CD4-positive, alpha-beta T cell (primary cell): ENCODE measurements around the gene ECHS1. TPM values are rescaled to one million over a fixed set of nuclear protein-coding genes. Genes with fewer than 3 reads are reported as not detected.

Source experiments
- ATAC-seq: fragments of 200-7000 bp; cut with Tn5 transposase; one replicate; pipeline ENCODE4 v1.10.0; 2022; ENCODE audit warnings: mild to moderate bottlenecking; ENCODE audit not compliant: poor library complexity
- CTCF ChIA-PET: fragments of 350-600 bp; sonication (Branson Sonifier 250); formaldehyde crosslinking; loops from one replicate; lab custom pipeline; 2021; ENCODE audit warnings: antibody characterized with exemption, inconsistent platforms; lab: Charles Lee
- POLR2A ChIA-PET: fragments of 350-600 bp; sonication (Branson Sonifier 250); formaldehyde crosslinking; loops from one replicate; lab custom pipeline; 2021; ENCODE audit warnings: antibody characterized with exemption, inconsistent platforms; lab: Charles Lee
- DNase-seq, 14 experiments: peaks; one replicate each; pipeline ENCODE4 v3.0.0-alpha.2; 2013 to 2020; ENCODE audit warnings: mixed read lengths in 2 of 14
- H3K27ac ChIP-seq, 2 donors: one replicate each; pipeline versions ENCODE4 v1.5.1 to v1.7.0; 2013; ENCODE audit warnings: low read length in 2 of 2, low read depth in 1 of 2, mild to moderate bottlenecking in 1 of 2
- H3K27me3 ChIP-seq, 2 experiments: 1 replicate in 1 of 2; 2 replicates in 1 of 2; pipeline versions ENCODE4 v1.6.1 to v1.7.0; 2013; ENCODE audit warnings: low read length in 2 of 2, control low read depth in 1 of 2, mild to moderate bottlenecking in 1 of 2, moderate library complexity in 1 of 2; ENCODE audit not compliant: insufficient read depth in 2 of 2, control insufficient read depth in 1 of 2
- H3K36me3 ChIP-seq: one replicate; pipeline ENCODE4 v1.6.1; 2013; ENCODE audit warnings: low read length, control low read depth; ENCODE audit not compliant: insufficient read depth
- H3K4me1 ChIP-seq: one replicate; pipeline ENCODE4 v1.6.1; 2013; ENCODE audit warnings: low read length, control low read depth; ENCODE audit not compliant: insufficient read depth
- H3K4me3 ChIP-seq: one replicate; pipeline ENCODE4 v1.5.1; 2013; ENCODE audit warnings: mild to moderate bottlenecking, low read length, moderate library complexity
- H3K9me3 ChIP-seq, 2 experiments: 1 replicate in 1 of 2; 2 replicates in 1 of 2; pipeline versions ENCODE4 v1.6.1 to v1.7.0; 2013; ENCODE audit warnings: low read length in 2 of 2, mild to moderate bottlenecking in 2 of 2, control low read depth in 1 of 2, moderate library complexity in 1 of 2; ENCODE audit not compliant: control insufficient read depth in 1 of 2, insufficient read depth in 1 of 2
- H3K27ac Mint-ChIP-seq: one replicate; pipeline ENCODE4 v1.8.0; 2020; ENCODE audit warnings: mixed read lengths
- H3K27me3 Mint-ChIP-seq: one replicate; pipeline ENCODE4 v1.8.0; 2021; ENCODE audit warnings: mixed read lengths
- H3K36me3 Mint-ChIP-seq: one replicate; pipeline ENCODE4 v1.8.0; 2021; ENCODE audit warnings: low read depth, mixed read lengths
- H3K4me1 Mint-ChIP-seq: one replicate; pipeline ENCODE4 v1.8.0; 2021; ENCODE audit warnings: low read depth, mixed read lengths
- H3K4me3 Mint-ChIP-seq: one replicate; pipeline ENCODE4 v1.8.0; 2020; ENCODE audit warnings: mild to moderate bottlenecking, mixed read lengths
- H3K9me3 Mint-ChIP-seq: one replicate; pipeline ENCODE4 v1.8.0; 2020; ENCODE audit warnings: mixed read lengths
- intact Hi-C, 2 experiments: fragments of 100-400 bp; cut with DNase I in 1 of 2; cut with micrococcal nuclease in 1 of 2; formaldehyde crosslinking; loops; one replicate each; pipeline versions ENCODE4 v1.15.1 to v1.9.0; 2023 to 2025; cut with DNase I, micrococcal nuclease
- total RNA-seq, 174 experiments: library from RNA in 2 of 174; stranded (reverse) in 2 of 174; gene quantifications; one replicate each; pipeline ENCODE4 v1.2.3 and lab custom pipeline; 2021 to 2026
- TF ChIP-seq, protein P1 (sequence below): fragments of 200-600 bp; IDR thresholded peaks from one replicate; pipeline ENCODE4 v1.8.0; 2022; ENCODE audit warnings: antibody characterized with exemption, mild to moderate bottlenecking

The ECHS1 gene
- total RNA-seq, 2 experiments from 2014 or later, result 7.6 to 8.3 TPM

DNA sequence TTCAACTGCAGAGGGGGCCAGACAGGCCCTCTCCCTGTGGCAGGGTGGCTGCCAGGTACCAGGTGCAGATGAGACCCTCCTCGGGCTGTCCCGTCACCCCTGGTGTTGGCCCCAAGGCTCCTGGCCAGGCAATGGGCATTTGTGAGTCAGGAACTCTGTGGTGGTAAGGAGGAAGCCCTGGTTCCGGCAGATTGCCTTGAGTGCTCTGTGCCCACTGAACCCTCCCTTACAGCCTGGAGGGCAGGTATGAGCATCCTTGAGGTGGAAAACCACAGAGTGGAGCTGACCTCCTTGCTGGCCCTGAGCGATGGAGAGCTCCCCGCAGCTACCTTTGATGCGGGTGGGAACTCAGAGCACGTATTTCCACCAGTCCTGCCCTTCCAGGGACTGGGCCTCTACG is 7.9 kb upstream of the ECHS1 start:
- CTCF ChIA-PET, result no interaction called here
- Mint-ChIP-seq H3K4me1 (peaks cover 4% of the 10 kb centered on the region), H3K27me3 (no peaks in the 10 kb centered on the region), H3K4me3 (peak overlapping the region; percentile 73), H3K9me3 (no peaks in the 10 kb centered on the region), H3K27ac (no peak overlapping the region), H3K36me3 (no peaks in the 10 kb centered on the region)
- no peaks in the 10 kb centered on the region for H3K9me3 ChIP-seq
- no peak for ATAC-seq
- peak in 1 of 14 experiments; percentile 24 for DNase-seq
- H3K27me3 ChIP-seq, result no peaks in the 10 kb centered on the region
- POLR2A ChIA-PET, result no interaction called here
- intact Hi-C loops, result loop anchor here in 1 of 2 experiments (1.0 kb wide), 1 partner anchor 11 kb away; no protein-coding TSS in a partner anchor
- TF ChIP-seq, protein P1, sequence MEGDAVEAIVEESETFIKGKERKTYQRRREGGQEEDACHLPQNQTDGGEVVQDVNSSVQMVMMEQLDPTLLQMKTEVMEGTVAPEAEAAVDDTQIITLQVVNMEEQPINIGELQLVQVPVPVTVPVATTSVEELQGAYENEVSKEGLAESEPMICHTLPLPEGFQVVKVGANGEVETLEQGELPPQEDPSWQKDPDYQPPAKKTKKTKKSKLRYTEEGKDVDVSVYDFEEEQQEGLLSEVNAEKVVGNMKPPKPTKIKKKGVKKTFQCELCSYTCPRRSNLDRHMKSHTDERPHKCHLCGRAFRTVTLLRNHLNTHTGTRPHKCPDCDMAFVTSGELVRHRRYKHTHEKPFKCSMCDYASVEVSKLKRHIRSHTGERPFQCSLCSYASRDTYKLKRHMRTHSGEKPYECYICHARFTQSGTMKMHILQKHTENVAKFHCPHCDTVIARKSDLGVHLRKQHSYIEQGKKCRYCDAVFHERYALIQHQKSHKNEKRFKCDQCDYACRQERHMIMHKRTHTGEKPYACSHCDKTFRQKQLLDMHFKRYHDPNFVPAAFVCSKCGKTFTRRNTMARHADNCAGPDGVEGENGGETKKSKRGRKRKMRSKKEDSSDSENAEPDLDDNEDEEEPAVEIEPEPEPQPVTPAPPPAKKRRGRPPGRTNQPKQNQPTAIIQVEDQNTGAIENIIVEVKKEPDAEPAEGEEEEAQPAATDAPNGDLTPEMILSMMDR, result no peak
- peaks cover 3% of the 10 kb centered on the region for H3K36me3 ChIP-seq
- no peak overlapping the region for H3K4me3 ChIP-seq
- no peak overlapping the region for H3K27ac ChIP-seq
- peaks cover 27% of the 10 kb centered on the region for H3K4me1 ChIP-seq

DNA sequence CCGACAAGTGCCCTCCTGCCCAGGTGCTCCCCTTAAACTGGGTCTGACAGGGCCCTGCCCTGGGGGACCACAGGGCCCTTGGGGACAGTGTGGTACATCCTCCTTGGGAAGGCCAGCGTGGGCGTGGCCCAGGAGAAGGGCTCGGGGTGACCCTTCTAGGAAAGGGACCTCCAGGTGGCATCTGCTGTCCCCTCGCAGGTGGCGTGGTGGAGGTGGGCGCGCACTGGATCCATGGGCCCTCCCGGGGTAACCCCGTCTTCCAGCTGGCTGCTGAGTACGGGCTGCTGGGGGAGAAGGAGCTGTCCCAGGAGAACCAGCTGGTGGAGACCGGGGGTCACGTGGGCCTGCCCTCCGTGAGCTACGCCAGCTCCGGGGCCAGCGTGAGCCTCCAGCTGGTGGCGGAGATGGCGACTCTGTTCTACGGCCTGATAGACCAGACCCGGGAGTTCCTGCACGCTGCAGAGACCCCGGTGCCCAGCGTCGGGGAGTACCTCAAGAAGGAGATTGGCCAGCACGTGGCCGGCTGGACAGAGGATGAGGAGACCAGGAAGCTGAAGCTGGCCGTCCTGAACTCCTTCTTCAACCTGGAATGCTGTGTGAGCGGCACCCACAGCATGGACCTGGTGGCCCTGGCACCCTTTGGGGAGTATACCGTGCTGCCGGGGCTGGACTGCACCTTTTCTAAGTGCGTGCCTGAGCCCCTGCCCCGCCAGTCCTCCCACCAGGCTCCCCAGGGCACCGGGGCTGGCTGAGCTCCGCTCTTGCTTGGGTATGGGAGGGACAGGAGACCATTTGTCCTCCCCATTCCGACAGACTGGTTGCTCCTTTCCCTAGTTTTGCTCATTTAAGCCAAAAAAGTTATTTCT is 6.9 kb upstream of the ECHS1 start:
- H3K27me3 Mint-ChIP-seq, result no peaks in the 10 kb centered on the region
- POLR2A ChIA-PET, result interaction anchor here (3.5 kb wide), 1 partner anchor 10 kb away, joined by 19 read pairs; no protein-coding TSS in a partner anchor
- H3K4me1 ChIP-seq, result peaks cover 27% of the 10 kb centered on the region

DNA sequence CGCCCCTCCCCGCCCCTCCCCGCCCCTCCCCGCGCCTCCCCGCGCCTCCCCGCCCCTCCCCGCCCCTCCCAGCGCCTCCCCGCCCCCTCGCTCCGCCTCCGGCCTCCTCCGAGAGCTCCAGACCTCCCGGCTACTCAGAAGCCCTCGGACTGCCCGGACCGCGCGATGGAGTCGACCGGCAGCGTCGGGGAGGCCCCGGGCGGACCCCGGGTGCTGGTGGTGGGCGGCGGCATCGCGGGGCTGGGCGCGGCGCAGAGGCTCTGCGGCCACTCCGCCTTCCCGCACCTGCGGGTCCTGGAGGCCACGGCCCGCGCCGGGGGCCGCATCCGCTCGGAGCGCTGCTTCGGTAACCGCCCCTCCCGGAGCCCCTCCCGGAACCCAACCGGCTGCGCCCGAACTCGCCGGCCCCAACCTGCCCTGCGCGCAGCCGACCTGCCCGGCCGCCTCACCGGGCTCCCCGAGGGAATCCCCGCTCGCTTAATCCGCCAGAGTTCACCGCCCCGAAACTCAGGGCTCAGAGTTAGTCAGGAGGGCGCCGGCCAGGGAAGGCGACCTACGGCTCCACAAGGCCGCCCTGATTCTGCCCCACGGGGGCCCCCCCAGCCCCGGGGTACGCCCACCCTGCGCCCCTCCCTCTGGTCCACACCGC is 6.1 kb upstream of the ECHS1 start, which contains the start of gene PAOX:
Gene PAOX, plus strand, starts transcription at position 111 of the 649 bp plus-strand sequence. Its CDS starts 55 bp downstream, at position 166.
- peak in 12 of 14 experiments; percentile 32 to 86 (median 48) for DNase-seq
- no peaks in the 10 kb centered on the region for H3K9me3 ChIP-seq
- H3K27ac ChIP-seq, result peak within 1 kb of the TSS in 1 of 2 donors; percentile 40
- Mint-ChIP-seq H3K4me1 (peaks cover 4% of the 10 kb centered on the region), H3K27me3 (no peaks in the 10 kb centered on the region), H3K4me3 (peak within 1 kb of the TSS; percentile 87), H3K9me3 (no peaks in the 10 kb centered on the region), H3K27ac (peak within 1 kb of the TSS; percentile 24), H3K36me3 (no peaks in the 10 kb centered on the region)
- peak within 1 kb of the TSS; percentile 93 for H3K4me3 ChIP-seq
- peak; percentile 49 for ATAC-seq
- ChIA-PET CTCF (no interaction called here), POLR2A (interaction anchor here (1.6 to 3.5 kb wide), 4 partner anchors 9 to 43 kb away, joined by 6 to 19 read pairs (median 7); partner anchors contain the start of gene CALY)
- H3K36me3 ChIP-seq, result peaks cover 3% of the 10 kb centered on the region
- H3K4me1 ChIP-seq, result peaks cover 28% of the 10 kb centered on the region
- TF ChIP-seq, protein P1, result no peak
- no peaks in the 10 kb centered on the region for H3K27me3 ChIP-seq
- intact Hi-C loops, result loop anchor here (2.0 to 5.0 kb wide), 3 partner anchors 50 to 1072 kb away; partner anchors contain the start of genes INPP5A (in 1 of the 2) and STK32C (in 1 of the 2)

More for the DNA sequence above, 6.9 kb upstream of the ECHS1 start:
- CTCF ChIA-PET, result interaction anchor here (0.7 kb wide), 1 partner anchor 50 kb away, joined by 3 read pairs; no protein-coding TSS in a partner anchor
- peak in 1 of 14 experiments; percentile 46 for DNase-seq
- no peak overlapping the region for H3K27ac ChIP-seq
- no peaks in the 10 kb centered on the region for H3K27me3 ChIP-seq
- Mint-ChIP-seq H3K27ac (no peak overlapping the region), H3K4me3 (peak overlapping the region; percentile 73), H3K9me3 (no peaks in the 10 kb centered on the region), H3K4me1 (peaks cover 4% of the 10 kb centered on the region), H3K36me3 (no peaks in the 10 kb centered on the region)
- H3K9me3 ChIP-seq, result no peaks in the 10 kb centered on the region
- peaks cover 3% of the 10 kb centered on the region for H3K36me3 ChIP-seq
- H3K4me3 ChIP-seq, result peak overlapping the region; percentile 52
- ATAC-seq, result no peak
- intact Hi-C loops, result loop anchor here (2.0 to 5.0 kb wide), 3 partner anchors 51 to 1073 kb away; partner anchors contain the start of genes INPP5A (in 1 of the 2) and STK32C (in 1 of the 2)
- TF ChIP-seq, protein P1, result no peak
